Activated naive CD4-positive, alpha-beta T cell treated with anti-CD3 and anti-CD28 coated beads, Interleukin-2, amount 50 U/mL, for 72 hours (primary cell): ENCODE data around the gene CCDC8. TPM values are rescaled to one million over a fixed set of nuclear protein-coding genes. Genes with fewer than 3 reads are reported as not detected.

Source experiments
- ATAC-seq, 2 donors: fragments of 150-1000 bp; cut with Tn5 transposase; 2 replicates each; pipeline ENCODE4 v1.10.0; 2021; ENCODE audit warnings: mild to moderate bottlenecking in 2 of 2, moderate library complexity in 2 of 2
- DNase-seq, 2 donors: peaks; one replicate each; pipeline ENCODE4 v3.0.0; 2021 to 2022; ENCODE audit warnings: low spot score in 2 of 2
- H3K27ac Mint-ChIP-seq, 2 donors: one replicate each; pipeline ENCODE4 v1.8.0; 2022; ENCODE audit warnings: mild to moderate bottlenecking in 2 of 2, mixed read lengths in 2 of 2
- H3K36me3 Mint-ChIP-seq, 2 donors: one replicate each; pipeline ENCODE4 v1.8.0; 2022; ENCODE audit warnings: mixed read lengths in 2 of 2
- H3K9me3 Mint-ChIP-seq, 2 donors: one replicate each; pipeline ENCODE4 v1.8.0; 2022; ENCODE audit warnings: mixed read lengths in 2 of 2
- total RNA-seq, 2 donors: library from RNA; stranded (reverse); gene quantifications; one replicate each; pipeline ENCODE4 v1.2.3, GENCODE V29; 2022

The CCDC8 gene
- total RNA-seq, 2 donors from 2014 or later, result not detected

GRCh38 chr19:46392252-46392801, 21.0 kb downstream of the CCDC8 start:
- DNase-seq, result no peak
- H3K27ac Mint-ChIP-seq, result no peak overlapping the region
- no peak for ATAC-seq
- peaks cover 4 to 23% of the 10 kb centered on the region in 2 donors for H3K36me3 Mint-ChIP-seq
- no peaks in the 10 kb centered on the region for H3K9me3 Mint-ChIP-seq

GRCh38 chr19:46391296-46392251, 21.8 kb downstream of the CCDC8 start:
- Mint-ChIP-seq H3K9me3 (no peaks in the 10 kb centered on the region), H3K27ac (no peak overlapping the region), H3K36me3 (peaks cover 4 to 27% of the 10 kb centered on the region in 2 donors)
- DNase-seq, result no peak
- no peak for ATAC-seq

GRCh38 chr19:46390866-46391265, 22.5 kb downstream of the CCDC8 start:
- DNase-seq (no peak), ATAC-seq (no peak)
- H3K36me3 Mint-ChIP-seq, result peaks cover 4 to 27% of the 10 kb centered on the region in 2 donors

GRCh38 chr19:46390121-46390858, 23.1 kb downstream of the CCDC8 start:
- H3K9me3 Mint-ChIP-seq, result no peaks in the 10 kb centered on the region
- H3K27ac Mint-ChIP-seq, result no peak overlapping the region
- H3K36me3 Mint-ChIP-seq, result peaks cover 4 to 27% of the 10 kb centered on the region in 2 donors
- DNase-seq, result no peak
- no peak for ATAC-seq

More at GRCh38 chr19:46390866-46391265, 22.5 kb downstream of the CCDC8 start:
- Mint-ChIP-seq H3K9me3 (no peaks in the 10 kb centered on the region), H3K27ac (no peak overlapping the region)

- ATAC-seq (no peak), DNase-seq (no peak)
- no peaks in the 10 kb centered on the region for H3K9me3 Mint-ChIP-seq
- H3K36me3 Mint-ChIP-seq, result peaks cover 4 to 27% of the 10 kb centered on the region in 2 donors
- H3K27ac Mint-ChIP-seq, result no peak overlapping the region
Observed at GRCh38 chr19:46388311-46389095, 24.9 kb downstream of the CCDC8 start.

GRCh38 chr19:46387713-46388130, 25.6 kb downstream of the CCDC8 start:
- Mint-ChIP-seq H3K27ac (no peak overlapping the region), H3K9me3 (no peaks in the 10 kb centered on the region), H3K36me3 (peaks cover 6 to 27% of the 10 kb centered on the region in 2 donors)
- ATAC-seq (no peak), DNase-seq (no peak)

GRCh38 chr19:46386996-46387712, 26.2 kb downstream of the CCDC8 start:
- H3K36me3 Mint-ChIP-seq, result peaks cover 12 to 27% of the 10 kb centered on the region in 2 donors
- ATAC-seq (no peak), DNase-seq (no peak)
- no peaks in the 10 kb centered on the region for H3K9me3 Mint-ChIP-seq
- no peak overlapping the region for H3K27ac Mint-ChIP-seq

GRCh38 chr19:46386151-46386550, 27.2 kb downstream of the CCDC8 start:
- no peak for ATAC-seq
- no peak for DNase-seq
- Mint-ChIP-seq H3K36me3 (peaks cover 12 to 28% of the 10 kb centered on the region in 2 donors), H3K27ac (peak overlapping the region; percentile 19 to 32), H3K9me3 (no peaks in the 10 kb centered on the region)

- ATAC-seq, result no peak
- H3K27ac Mint-ChIP-seq, result peak overlapping the region; percentile 19 to 32
Observed at GRCh38 chr19:46385636-46386035, 27.7 kb downstream of the CCDC8 start.

GRCh38 chr19:46384396-46384795, 29.0 kb downstream of the CCDC8 start:
- Mint-ChIP-seq H3K9me3 (no peaks in the 10 kb centered on the region), H3K36me3 (peaks cover 19 to 32% of the 10 kb centered on the region in 2 donors), H3K27ac (peak overlapping the region in 1 of 2 donors; percentile 22)
- peak in 1 of 2 donors; percentile 18 for DNase-seq
- ATAC-seq, result no peak

More at GRCh38 chr19:46385636-46386035, 27.7 kb downstream of the CCDC8 start:
- no peak for DNase-seq
- H3K36me3 Mint-ChIP-seq, result peaks cover 13 to 33% of the 10 kb centered on the region in 2 donors
- no peaks in the 10 kb centered on the region for H3K9me3 Mint-ChIP-seq

- ATAC-seq, result no peak
Observed at GRCh38 chr19:46383846-46384245, 29.5 kb downstream of the CCDC8 start.

GRCh38 chr19:46383171-46383815, 30.1 kb downstream of the CCDC8 start:
- H3K27ac Mint-ChIP-seq, result peak overlapping the region in 1 of 2 donors; percentile 37
- ATAC-seq (no peak), DNase-seq (peak in 1 of 2 donors; percentile 20)
- no peaks in the 10 kb centered on the region for H3K9me3 Mint-ChIP-seq
- peaks cover 19 to 23% of the 10 kb centered on the region in 2 donors for H3K36me3 Mint-ChIP-seq

More at GRCh38 chr19:46383846-46384245, 29.5 kb downstream of the CCDC8 start:
- no peak overlapping the region for H3K27ac Mint-ChIP-seq
- H3K9me3 Mint-ChIP-seq, result no peaks in the 10 kb centered on the region
- H3K36me3 Mint-ChIP-seq, result peaks cover 19 to 26% of the 10 kb centered on the region in 2 donors
- peak in 1 of 2 donors; percentile 33 for DNase-seq

GRCh38 chr19:46381756-46382345, 31.5 kb downstream of the CCDC8 start:
- no peaks in the 10 kb centered on the region for H3K9me3 Mint-ChIP-seq
- peak in 1 of 2 donors; percentile 28 for DNase-seq
- peak overlapping the region in 1 of 2 donors; percentile 60 for H3K27ac Mint-ChIP-seq
- ATAC-seq, result no peak
- H3K36me3 Mint-ChIP-seq, result peaks cover 19 to 20% of the 10 kb centered on the region in 2 donors

GRCh38 chr19:46381346-46381745, 32.0 kb downstream of the CCDC8 start:
- DNase-seq, result peak in 1 of 2 donors; percentile 6
- no peak for ATAC-seq
- Mint-ChIP-seq H3K27ac (peak overlapping the region in 1 of 2 donors; percentile 53), H3K36me3 (peaks cover 19 to 20% of the 10 kb centered on the region in 2 donors), H3K9me3 (no peaks in the 10 kb centered on the region)

GRCh38 chr19:46380690-46381089, 32.7 kb downstream of the CCDC8 start:
- H3K27ac Mint-ChIP-seq, result no peak overlapping the region
- no peaks in the 10 kb centered on the region for H3K9me3 Mint-ChIP-seq
- ATAC-seq (no peak), DNase-seq (no peak)
- H3K36me3 Mint-ChIP-seq, result peaks cover 19 to 20% of the 10 kb centered on the region in 2 donors
